NT2/D1 (cell line): ENCODE data around the gene DUSP22.

Experiments
- SUZ12 ChIP-seq: IDR thresholded peaks from 2 replicates; pipeline ENCODE4 v1.6.1; 2011; ENCODE audit not compliant: insufficient read length, insufficient read depth; ENCODE audit errors: extremely low read depth
- YY1 ChIP-seq: IDR thresholded peaks from 2 replicates; pipeline ENCODE4 v1.6.1; 2011; ENCODE audit not compliant: insufficient read length, insufficient read depth
- ZNF274 ChIP-seq: IDR thresholded peaks from 2 replicates; pipeline ENCODE4 v1.6.1; 2011; ENCODE audit warnings: mild to moderate bottlenecking, low read depth, low read length

DNA sequence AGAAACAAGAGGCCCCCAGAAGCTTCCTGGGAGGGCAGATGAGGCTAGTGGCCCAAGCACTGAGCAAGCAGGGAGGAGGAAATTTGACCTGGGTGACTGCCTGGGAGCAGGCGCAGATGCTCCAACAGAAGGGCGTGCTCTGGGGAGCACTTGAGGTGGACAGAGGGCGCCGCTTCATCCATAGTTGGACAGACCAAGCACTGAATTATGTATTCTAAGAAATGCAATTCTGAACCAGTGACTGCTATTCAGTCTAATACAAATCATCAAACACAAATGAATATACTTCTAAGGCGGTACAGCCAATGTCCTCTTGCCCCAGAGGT lies 70.6 kb downstream of the DUSP22 start:
- TF ChIP-seq SUZ12: no peak
- TF ChIP-seq ZNF274: no peak
- no peak for TF ChIP-seq YY1
